HCT116 (cell line): ENCODE measurements around the gene DCAF17. TPM values are rescaled to one million over a fixed set of nuclear protein-coding genes. Genes with fewer than 3 reads are reported as not detected.

Experiments used
- ATAC-seq: fragments of 200-7000 bp; cut with Tn5 transposase; 2 replicates; pipeline ENCODE4 v1.9.1; 2020; ENCODE audit warnings: mild to moderate bottlenecking, moderate library complexity
- BruUV-seq: library from RNA; stranded (reverse); fragments of 400-500 nt; replicated peaks from 2 replicates; lab custom pipeline; 2021; lab: Mats Ljungman, UMichigan
- CTCF ChIA-PET: fragments of 300-600 bp; sonication (Branson Sonifier 250); formaldehyde crosslinking; loops from one replicate; lab custom pipeline; 2021; ENCODE audit warnings: antibody characterized with exemption; lab: Charles Lee
- POLR2A ChIA-PET: fragments of 300-600, 350-600 bp; sonication (Branson Sonifier 250); formaldehyde crosslinking; loops from one replicate; lab custom pipeline; 2021; ENCODE audit warnings: antibody characterized with exemption; lab: Charles Lee
- RAD21 ChIA-PET, 2 experiments: fragments of 300-600 bp; sonication (Branson Sonifier 250); formaldehyde crosslinking; loops; one replicate each; lab custom pipeline; 2023; ENCODE audit warnings: low total read pairs in 2 of 2; ENCODE audit not compliant: uncharacterized antibody in 2 of 2, unreplicated experiment in 2 of 2, low non-redundant PET in 1 of 2; lab: Charles Lee
- DNase-seq: peaks from one replicate; pipeline ENCODE4 v3.0.0-alpha.2; 2010; ENCODE audit warnings: low read depth, low spot score
- H2AFZ ChIP-seq: fragments of 200-600 bp; shearing (Covaris generic), sonication (generic); 2 replicates; pipeline ENCODE4 v1.6.1; 2017; ENCODE audit warnings: low read depth, mixed run types, mixed read lengths, antibody characterized with exemption, low read length; ENCODE audit not compliant: poor library complexity, severe bottlenecking
- H3K27ac ChIP-seq: 2 replicates; pipeline ENCODE4 v1.5.1; 2012; ENCODE audit warnings: low read depth, low read length
- H3K27me3 ChIP-seq: fragments of 200-600 bp; sonication (generic); 2 replicates; pipeline ENCODE4 v1.6.1; 2016; ENCODE audit warnings: mixed run types, low read length, mixed read lengths; ENCODE audit not compliant: insufficient read depth
- H3K36me3 ChIP-seq, 2 experiments: fragments of 200-500 bp in 1 of 2; fragments of 200-600 bp in 1 of 2; sonication (Bioruptor generic) in 1 of 2; sonication (generic) in 1 of 2; 2 replicates each; pipeline versions ENCODE4 v1.5.1 to v1.6.1; 2014 to 2016; ENCODE audit warnings: low read length in 2 of 2, inconsistent platforms in 1 of 2, mixed read lengths in 1 of 2, mixed run types in 1 of 2; ENCODE audit not compliant: insufficient read depth in 2 of 2, control insufficient read depth in 1 of 2
- H3K4me1 ChIP-seq, 2 experiments: fragments of 200-600 bp in 1 of 2; sonication (generic) in 1 of 2; 2 replicates each; pipeline versions ENCODE4 v1.5.1 to v1.6.1; 2012 to 2017; ENCODE audit warnings: low read length in 2 of 2, inconsistent platforms in 1 of 2, mild to moderate bottlenecking in 1 of 2, mixed read lengths in 1 of 2, mixed run types in 1 of 2, moderate library complexity in 1 of 2; ENCODE audit not compliant: insufficient read depth in 2 of 2, control insufficient read depth in 1 of 2
- H3K4me2 ChIP-seq: fragments of 200-600 bp; sonication (generic); 2 replicates; pipeline ENCODE4 v1.6.1; 2017; ENCODE audit warnings: mixed run types, low read length, mixed read lengths
- H3K4me3 ChIP-seq, 2 experiments: fragments of 200-600 bp in 1 of 2; sonication (generic) in 1 of 2; replicated peaks in 1 of 2; 2 replicates each; pipeline ENCODE4 v1.5.1; 2011 to 2016; ENCODE audit warnings: low read length in 2 of 2, control low read depth in 1 of 2, low read depth in 1 of 2, mild to moderate bottlenecking in 1 of 2, mixed read lengths in 1 of 2, mixed run types in 1 of 2
- H3K79me2 ChIP-seq: fragments of 200-600 bp; sonication (generic); 2 replicates; pipeline ENCODE4 v1.6.1; 2017; ENCODE audit warnings: mild to moderate bottlenecking, mixed run types, low read length, moderate library complexity, mixed read lengths; ENCODE audit not compliant: insufficient read depth
- H3K9ac ChIP-seq: fragments of 200-600 bp; sonication (generic); 2 replicates; pipeline ENCODE4 v1.6.1; 2016; ENCODE audit warnings: low read length, mixed read lengths
- H3K9me2 ChIP-seq: fragments of 200-600 bp; sonication (generic), shearing (Covaris generic); 2 replicates; pipeline ENCODE4 v1.6.1; 2017; ENCODE audit warnings: mixed run types, mild to moderate bottlenecking, moderate library complexity; ENCODE audit not compliant: insufficient read depth
- H3K9me3 ChIP-seq, 2 experiments: fragments of 200-500 bp in 1 of 2; fragments of 200-600 bp in 1 of 2; sonication (Bioruptor generic) in 1 of 2; sonication (generic) in 1 of 2; 2 replicates each; pipeline ENCODE4 v1.6.1; 2014 to 2017; ENCODE audit warnings: low read length in 2 of 2, mixed read lengths in 2 of 2, inconsistent platforms in 1 of 2, low read depth in 1 of 2, mild to moderate bottlenecking in 1 of 2, mixed run types in 1 of 2, moderate library complexity in 1 of 2; ENCODE audit not compliant: control insufficient read depth in 1 of 2, insufficient read depth in 1 of 2
- H4K20me1 ChIP-seq: fragments of 200-600 bp; sonication (generic), shearing (Covaris generic); 2 replicates; pipeline ENCODE4 v1.6.1; 2017; ENCODE audit warnings: mixed run types, mild to moderate bottlenecking, moderate library complexity; ENCODE audit not compliant: insufficient read depth
- ATF3 ChIP-seq: IDR thresholded peaks from 2 replicates; pipeline ENCODE4 v1.6.1; 2012
- CEBPB ChIP-seq: IDR thresholded peaks from 2 replicates; pipeline ENCODE4 v1.6.1; 2012; ENCODE audit warnings: low read depth
- CTCF ChIP-seq, 3 experiments: fragments of 200-600 bp in 1 of 3; sonication (generic) in 1 of 3; IDR thresholded peaks in 2 of 3; conservative IDR thresholded peaks in 1 of 3; 2 replicates each; pipeline ENCODE4 v1.5.1; 2012 to 2017; ENCODE audit warnings: low read depth in 2 of 3, low read length in 2 of 3, antibody characterized with exemption in 1 of 3, borderline replicate concordance in 1 of 3, control low read depth in 1 of 3, mild to moderate bottlenecking in 1 of 3, mixed read lengths in 1 of 3, mixed run types in 1 of 3, moderate library complexity in 1 of 3; ENCODE audit not compliant: insufficient read depth in 1 of 3
- EGR1 ChIP-seq: IDR thresholded peaks from 2 replicates; pipeline ENCODE4 v1.6.1; 2012; ENCODE audit warnings: low read depth
- ELF1 ChIP-seq: IDR thresholded peaks from 2 replicates; pipeline ENCODE4 v1.6.1; 2012; ENCODE audit warnings: low read depth, borderline replicate concordance
- EZH2phosphoT487 ChIP-seq: fragments of 200-600 bp; IDR thresholded peaks from 2 replicates; pipeline ENCODE4 v1.6.1; 2018; ENCODE audit warnings: antibody characterized with exemption, borderline replicate concordance
- JUND ChIP-seq: IDR thresholded peaks from 2 replicates; pipeline ENCODE4 v1.6.1; 2012
- POLR2A ChIP-seq: IDR thresholded peaks from 2 replicates; pipeline ENCODE4 v1.7.0; 2011; ENCODE audit warnings: borderline replicate concordance; ENCODE audit not compliant: insufficient read depth, insufficient read length; ENCODE audit errors: extremely low read depth
- POLR2AphosphoS5 ChIP-seq: IDR thresholded peaks from 2 replicates; pipeline ENCODE4 v1.6.1; 2011; ENCODE audit warnings: mild to moderate bottlenecking, low read depth, low read length, moderate library complexity
- RAD21 ChIP-seq: IDR thresholded peaks from 2 replicates; pipeline ENCODE4 v1.6.1; 2012; ENCODE audit warnings: low read depth, mild to moderate bottlenecking
- REST ChIP-seq: IDR thresholded peaks from 2 replicates; pipeline ENCODE4 v1.6.1; 2012; ENCODE audit warnings: low read depth
- SIN3A ChIP-seq: IDR thresholded peaks from 2 replicates; pipeline ENCODE4 v1.6.1; 2012; ENCODE audit warnings: low read depth
- SP1 ChIP-seq: IDR thresholded peaks from 2 replicates; pipeline ENCODE4 v1.6.1; 2012; ENCODE audit warnings: low read depth
- SRF ChIP-seq: IDR thresholded peaks from 2 replicates; pipeline ENCODE4 v1.6.1; 2012; ENCODE audit warnings: low read depth
- TCF7L2 ChIP-seq: IDR thresholded peaks from 2 replicates; pipeline ENCODE4 v1.7.0; 2011; ENCODE audit warnings: borderline replicate concordance, inconsistent platforms; ENCODE audit not compliant: insufficient read depth, insufficient read length; ENCODE audit errors: extremely low read depth
- YY1 ChIP-seq: IDR thresholded peaks from 2 replicates; pipeline ENCODE4 v1.6.1; 2011; ENCODE audit warnings: low read length, low read depth, moderate library complexity, mild to moderate bottlenecking; ENCODE audit not compliant: insufficient replicate concordance; ENCODE audit errors: extremely low read depth
- ZFX ChIP-seq: fragments of 450-650 bp; IDR thresholded peaks from 2 replicates; pipeline ENCODE4 v1.6.1; 2017
- ZNF274 ChIP-seq: fragments of 200-500 bp; sonication (Bioruptor generic); IDR thresholded peaks from 2 replicates; pipeline ENCODE4 v1.6.1; 2014; ENCODE audit warnings: mild to moderate bottlenecking, low read depth, low read length, inconsistent platforms
- intact Hi-C: fragments of 100-400 bp; cut with micrococcal nuclease; formaldehyde crosslinking; loops from 2 replicates; pipeline ENCODE4 v1.10.0; 2022
- total RNA-seq: library from RNA; stranded (reverse); gene quantifications from one replicate; pipeline ENCODE4 v1.2.1, GENCODE V29; 2021; ENCODE audit not compliant: unreplicated experiment

Gene DCAF17
- total RNA-seq, 1 experiment from 2014 or later: 17.7 TPM

- Histone ChIP-seq H3K9me2 (no peaks in the 10 kb centered on the region), H3K9ac (no peak overlapping the region), H3K79me2 (peaks cover 81% of the 10 kb centered on the region), H3K9me3 (0 out of 4 replicates have a peak, but pooled peaks cover 0 to 3% of the 10 kb centered on the region in 2 experiments), H3K4me3 (no peak overlapping the region), H4K20me1 (no peaks in the 10 kb centered on the region), H2AFZ (no peak overlapping the region), H3K4me1 (peaks cover 0 to 17% of the 10 kb centered on the region in 2 experiments; a peak in 2 of 4 replicates), H3K36me3 (peaks cover 0 to 8% of the 10 kb centered on the region in 2 experiments; a peak in 1 of 4 replicates), H3K4me2 (no peak overlapping the region), H3K27ac (no peak overlapping the region), H3K27me3 (no peaks in the 10 kb centered on the region)
- ATAC-seq (no peak), DNase-seq (no peak)
- ChIA-PET RAD21 (no interaction called here), POLR2A (no interaction called here), CTCF (no interaction called here)
- intact Hi-C loops: no loop called here
- BruUV-seq: no TSS peak
- TF ChIP-seq CEBPB: no peak
- TF ChIP-seq SRF: no peak
- no peak for TF ChIP-seq ZFX
- no peak for TF ChIP-seq POLR2A
- no peak for TF ChIP-seq SIN3A
- no peak for TF ChIP-seq TCF7L2
- no peak for TF ChIP-seq YY1
- no peak for TF ChIP-seq ATF3
- no peak for TF ChIP-seq JUND
- no peak for TF ChIP-seq POLR2AphosphoS5
- no peak for TF ChIP-seq REST
- no peak for TF ChIP-seq EGR1
- TF ChIP-seq ELF1: no peak
- TF ChIP-seq EZH2phosphoT487: no peak
- no peak for TF ChIP-seq RAD21
- TF ChIP-seq SP1: no peak
- no peak for TF ChIP-seq ZNF274
- no peak for TF ChIP-seq CTCF (IDR thresholded peaks at IDR 0.05 in 2 of 3, conservative IDR thresholded peaks at IDR 0.05 in 1 of 3; ENCODE audit: borderline replicate concordance in 1 of 3, insufficient read depth in 1 of 3, low read depth in 2 of 3, low read length in 2 of 3)
These were observed 29.3 kb upstream of the DCAF17 start for GRCh38 chr2:171404719-171405118.
